Measurements from ENCODE around the gene CBLC.
"Not testable (repeated sequence)": the region's sequence is repeated elsewhere in the genome, so short reads cannot be mapped to it uniquely, and the experiment has no call there.

Gene CBLC

GRCh38 chr19:44775676-44776240, 1.9 kb upstream of the CBLC start:
- ChIA-PET POLR2A (no interaction called here), CTCF (interaction anchor here (6.5 to 18.3 kb wide), 4 partner anchors 8 to 118 kb away, joined by 54 to 513 read pairs (median 106); no protein-coding TSS in a partner anchor)
- no peak for DNase-seq (ENCODE audit: extremely low spot score)
- no peak for TF ChIP-seq CTCF (IDR thresholded peaks at IDR 0.05; ENCODE audit: control extremely low read depth, extremely low read depth, low read depth, missing control alignments)

GRCh38 chr19:44776402-44777096, 1.1 kb upstream of the CBLC start:
- CTCF ChIA-PET: interaction anchor here (6.5 to 18.3 kb wide), 3 partner anchors 7 to 86 kb away, joined by 54 to 513 read pairs (median 110); no protein-coding TSS in a partner anchor
- POLR2A ChIA-PET: no interaction called here
- no peak for DNase-seq (ENCODE audit: extremely low spot score)
- no peak for TF ChIP-seq CTCF (IDR thresholded peaks at IDR 0.05; ENCODE audit: control extremely low read depth, extremely low read depth, low read depth, missing control alignments)

GRCh38 chr19:44779150-44779549, 1.5 kb downstream of the CBLC start:
- TF ChIP-seq CTCF (IDR thresholded peaks at IDR 0.05; ENCODE audit: control extremely low read depth, extremely low read depth, low read depth, missing control alignments): no peak
- no peak for DNase-seq (ENCODE audit: extremely low spot score)
- CTCF ChIA-PET: interaction anchor here (0.9 to 18.3 kb wide), 4 partner anchors 8 to 90 kb away, joined by 3 to 513 read pairs (median 10); partner anchors contain the start of gene NECTIN2
- POLR2A ChIA-PET: no interaction called here

GRCh38 chr19:44781694-44782093, 4.0 kb downstream of the CBLC start:
- CTCF ChIA-PET: interaction anchor here (1.4 to 4.4 kb wide), 5 partner anchors 10 to 125 kb away, joined by 3 to 54 read pairs (median 15); no protein-coding TSS in a partner anchor
- DNase-seq (ENCODE audit: extremely low spot score); POLR2A ChIA-PET: not testable (repeated sequence)

GRCh38 chr19:44782729-44783128, 5.0 kb downstream of the CBLC start:
- POLR2A ChIA-PET: no interaction called here
- DNase-seq (ENCODE audit: extremely low spot score): no peak
- CTCF ChIA-PET: interaction anchor here (0.6 to 4.4 kb wide), 8 partner anchors 10 to 128 kb away, joined by 3 to 54 read pairs (median 14); no protein-coding TSS in a partner anchor
- no peak for TF ChIP-seq CTCF (IDR thresholded peaks at IDR 0.05; ENCODE audit: control extremely low read depth, extremely low read depth, low read depth, missing control alignments)

- TF ChIP-seq CTCF (IDR thresholded peaks at IDR 0.05; ENCODE audit: control extremely low read depth, extremely low read depth, low read depth, missing control alignments): no peak
- ChIA-PET CTCF (interaction anchor here (0.6 to 4.4 kb wide), 21 partner anchors 9 to 142 kb away, joined by 3 to 54 read pairs (median 6); partner anchors contain the start of gene NECTIN2), POLR2A (no interaction called here)
These were observed 5.9 kb downstream of the CBLC start for GRCh38 chr19:44783545-44783944.

GRCh38 chr19:44785271-44785670, 7.6 kb downstream of the CBLC start:
- no peak for TF ChIP-seq CTCF (IDR thresholded peaks at IDR 0.05; ENCODE audit: control extremely low read depth, extremely low read depth, low read depth, missing control alignments)
- ChIA-PET POLR2A (no interaction called here), CTCF (interaction anchor here (0.7 to 4.4 kb wide), 20 partner anchors 7 to 105 kb away, joined by 3 to 54 read pairs (median 4); partner anchors contain the start of gene BCAM)
- DNase-seq (ENCODE audit: extremely low spot score): no peak

More at GRCh38 chr19:44783545-44783944, 5.9 kb downstream of the CBLC start:
- DNase-seq (ENCODE audit: extremely low spot score): no peak
